NCI-H1694 (cell line): ENCODE data around the gene SAMD4B.
A peak's percentile ranks its signal among the peaks of the same experiment; 100 is the strongest.
"Not testable (repeated sequence)": the region's sequence is repeated elsewhere in the genome, so short reads cannot be mapped to it uniquely, and the experiment has no call there.

Experiments used
- DNase-seq: peaks from one replicate; lab custom pipeline; 2025; lab: John Stamatoyannopoulos, UW

SAMD4B gene, protein sequence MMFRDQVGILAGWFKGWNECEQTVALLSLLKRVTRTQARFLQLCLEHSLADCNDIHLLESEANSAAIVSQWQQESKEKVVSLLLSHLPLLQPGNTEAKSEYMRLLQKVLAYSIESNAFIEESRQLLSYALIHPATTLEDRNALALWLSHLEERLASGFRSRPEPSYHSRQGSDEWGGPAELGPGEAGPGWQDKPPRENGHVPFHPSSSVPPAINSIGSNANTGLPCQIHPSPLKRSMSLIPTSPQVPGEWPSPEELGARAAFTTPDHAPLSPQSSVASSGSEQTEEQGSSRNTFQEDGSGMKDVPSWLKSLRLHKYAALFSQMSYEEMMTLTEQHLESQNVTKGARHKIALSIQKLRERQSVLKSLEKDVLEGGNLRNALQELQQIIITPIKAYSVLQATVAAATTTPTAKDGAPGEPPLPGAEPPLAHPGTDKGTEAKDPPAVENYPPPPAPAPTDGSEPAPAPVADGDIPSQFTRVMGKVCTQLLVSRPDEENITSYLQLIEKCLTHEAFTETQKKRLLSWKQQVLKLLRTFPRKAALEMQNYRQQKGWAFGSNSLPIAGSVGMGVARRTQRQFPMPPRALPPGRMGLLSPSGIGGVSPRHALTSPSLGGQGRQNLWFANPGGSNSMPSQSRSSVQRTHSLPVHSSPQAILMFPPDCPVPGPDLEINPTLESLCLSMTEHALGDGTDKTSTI

DNA sequence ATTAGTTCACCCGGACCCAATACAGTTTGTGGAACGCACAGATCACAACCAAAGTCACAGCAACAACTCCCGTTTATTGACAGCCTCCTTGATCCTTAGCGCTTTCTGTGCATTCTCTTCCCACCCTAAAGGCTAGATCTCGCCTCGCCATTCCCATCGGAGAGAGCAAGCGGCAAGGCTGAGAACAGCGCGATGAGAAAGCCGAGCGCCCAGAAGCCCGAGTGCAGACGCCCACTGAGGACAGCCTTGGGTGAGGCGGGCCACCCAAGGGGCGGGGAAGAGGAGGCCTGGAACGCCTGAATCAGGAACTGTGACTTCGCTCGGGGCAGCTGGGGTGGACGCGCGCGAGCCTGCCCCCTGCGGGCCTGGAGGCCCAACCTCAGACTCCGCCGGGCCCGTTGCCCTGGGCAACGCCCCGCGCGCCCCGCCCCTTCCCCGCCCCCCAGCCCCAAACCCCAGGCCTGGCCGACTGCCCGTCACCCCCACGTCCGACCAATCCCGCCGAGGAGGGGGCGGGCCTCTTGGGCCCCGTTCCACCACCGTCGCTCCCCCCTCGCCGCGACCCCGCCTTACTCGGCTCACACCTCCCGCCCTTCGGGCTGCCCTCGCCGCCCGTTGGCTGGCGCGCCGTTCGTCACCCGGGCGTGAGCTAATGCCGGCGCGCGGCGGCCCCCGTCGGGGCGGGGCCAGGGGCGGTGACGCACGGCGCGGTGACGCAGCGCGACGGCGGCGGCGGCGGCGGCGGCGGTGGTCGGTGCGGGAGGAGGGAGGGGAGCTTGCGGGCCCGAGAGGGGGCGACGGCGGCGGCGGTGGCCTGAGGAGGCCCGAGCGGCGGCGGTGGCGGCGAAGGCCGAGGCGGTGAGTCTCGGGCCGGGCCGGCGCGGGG is at the start of gene SAMD4B:
Gene SAMD4B, plus strand, starts transcription at position 703 of the 886 bp plus-strand sequence. CDS start 14,473 bp downstream, outside the sequence.
- peak; percentile 97 for DNase-seq

DNA sequence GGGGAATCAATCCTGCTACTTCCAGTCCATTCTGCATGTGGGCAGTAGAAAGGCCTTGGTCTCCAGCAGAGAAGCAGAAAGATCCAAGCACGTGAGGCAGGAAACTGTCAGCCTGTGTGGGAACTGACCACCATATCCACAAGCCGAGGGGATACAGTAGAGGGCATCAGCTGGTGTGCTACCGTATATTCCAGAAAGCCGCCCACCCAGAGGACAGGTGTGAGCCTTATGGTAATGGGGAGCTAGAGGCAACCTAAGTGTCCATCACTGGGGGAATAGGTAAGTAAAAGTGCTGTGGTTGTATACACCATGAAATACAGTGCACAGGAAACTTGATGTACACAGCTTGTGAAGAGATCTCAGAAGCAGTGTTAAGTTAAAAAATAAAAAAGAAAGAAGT is 48.8 kb upstream of the SAMD4B start:
- DNase-seq, result no peak

DNA sequence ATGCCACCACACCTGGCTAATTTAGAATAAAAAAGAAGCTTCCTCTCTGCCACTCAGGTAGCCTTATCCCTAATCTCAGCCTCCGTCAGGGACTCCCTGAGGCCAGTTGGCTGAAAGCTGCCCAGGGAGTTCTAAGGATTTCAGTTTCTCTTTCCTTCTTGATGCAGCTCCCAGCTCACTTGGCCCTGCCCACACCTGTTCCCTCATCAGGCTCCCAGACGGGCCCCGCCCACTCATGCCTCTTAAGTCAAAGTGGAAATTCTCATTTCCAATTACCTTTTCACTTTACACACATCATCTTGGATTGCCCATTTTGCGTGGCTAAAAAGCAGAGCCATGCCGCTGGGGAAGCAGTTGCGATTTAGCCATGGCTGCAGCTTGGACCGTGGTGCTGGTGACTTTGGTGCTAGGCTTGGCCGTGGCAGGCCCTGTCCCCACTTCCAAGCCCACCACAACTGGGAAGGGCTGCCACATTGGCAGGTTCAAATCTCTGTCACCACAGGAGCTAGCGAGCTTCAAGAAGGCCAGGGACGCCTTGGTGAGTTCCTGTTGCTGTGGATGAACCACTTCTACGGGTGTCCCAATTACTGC is 46.1 kb upstream of the SAMD4B start, which contains the start of gene IFNL1:
Gene IFNL1, plus strand, starts transcription at position 353 of the 591 bp plus-strand sequence. Its CDS starts 15 bp downstream, at position 368.
- DNase-seq, result no peak

DNA sequence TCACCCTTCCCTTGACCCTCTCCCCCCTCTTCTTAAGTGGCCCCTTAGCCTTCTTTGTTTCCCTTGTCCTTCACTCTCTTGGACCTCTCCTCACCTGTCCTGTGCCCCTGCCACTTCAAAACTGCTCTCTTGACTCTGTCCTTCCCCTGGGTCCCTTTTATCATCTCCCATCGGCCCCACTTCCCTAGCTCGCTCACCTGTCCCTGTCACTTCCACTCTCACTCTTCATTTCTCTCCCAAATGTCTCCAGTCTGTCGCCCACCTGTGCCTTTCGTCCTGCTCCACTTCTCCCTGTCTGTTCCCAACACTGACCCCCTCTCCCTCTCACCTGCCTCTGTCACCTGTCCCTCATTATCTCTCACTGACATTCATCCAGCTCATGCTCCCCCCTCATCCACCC is 45.3 kb upstream of the SAMD4B start:
- DNase-seq, result no peak

DNA sequence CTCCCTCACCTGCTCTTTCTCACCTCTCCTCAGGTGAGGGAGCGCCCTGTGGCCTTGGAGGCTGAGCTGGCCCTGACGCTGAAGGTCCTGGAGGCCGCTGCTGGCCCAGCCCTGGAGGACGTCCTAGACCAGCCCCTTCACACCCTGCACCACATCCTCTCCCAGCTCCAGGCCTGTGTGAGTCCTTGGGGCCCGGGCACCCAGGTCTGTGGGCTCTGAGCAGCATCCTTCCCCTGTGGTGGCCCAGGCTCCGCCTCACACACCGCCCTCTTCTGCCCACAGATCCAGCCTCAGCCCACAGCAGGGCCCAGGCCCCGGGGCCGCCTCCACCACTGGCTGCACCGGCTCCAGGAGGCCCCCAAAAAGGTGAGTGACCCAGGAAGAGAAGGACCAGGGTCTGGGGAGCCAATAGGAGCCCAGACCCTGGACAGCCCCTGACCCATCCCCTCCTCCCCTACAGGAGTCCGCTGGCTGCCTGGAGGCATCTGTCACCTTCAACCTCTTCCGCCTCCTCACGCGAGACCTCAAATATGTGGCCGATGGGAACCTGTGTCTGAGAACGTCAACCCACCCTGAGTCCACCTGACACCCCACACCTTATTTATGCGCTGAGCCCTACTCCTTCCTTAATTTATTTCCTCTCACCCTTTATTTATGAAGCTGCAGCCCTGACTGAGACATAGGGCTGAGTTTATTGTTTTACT is 44.1 kb upstream of the SAMD4B start:
- no peak for DNase-seq

DNA sequence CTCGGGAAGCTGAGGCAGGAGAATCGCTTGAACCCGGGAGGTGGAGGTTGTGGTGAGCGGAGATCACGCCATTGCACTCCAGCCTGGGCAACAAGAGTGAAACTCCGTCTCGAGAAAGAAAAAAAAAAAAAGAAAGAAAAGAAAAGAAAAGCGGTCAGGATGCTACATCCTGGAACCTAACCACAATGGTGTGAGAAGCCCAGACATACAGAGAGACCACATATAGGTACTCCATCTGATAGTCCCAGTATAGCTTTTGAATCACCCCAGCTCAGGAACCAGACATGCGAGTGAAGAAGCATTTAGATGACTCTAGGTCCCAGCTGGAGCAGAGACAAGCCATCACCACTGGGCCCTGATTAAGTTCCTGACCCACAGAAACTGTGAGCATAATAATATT is 42.8 kb upstream of the SAMD4B start:
- DNase-seq, result no peak

DNA sequence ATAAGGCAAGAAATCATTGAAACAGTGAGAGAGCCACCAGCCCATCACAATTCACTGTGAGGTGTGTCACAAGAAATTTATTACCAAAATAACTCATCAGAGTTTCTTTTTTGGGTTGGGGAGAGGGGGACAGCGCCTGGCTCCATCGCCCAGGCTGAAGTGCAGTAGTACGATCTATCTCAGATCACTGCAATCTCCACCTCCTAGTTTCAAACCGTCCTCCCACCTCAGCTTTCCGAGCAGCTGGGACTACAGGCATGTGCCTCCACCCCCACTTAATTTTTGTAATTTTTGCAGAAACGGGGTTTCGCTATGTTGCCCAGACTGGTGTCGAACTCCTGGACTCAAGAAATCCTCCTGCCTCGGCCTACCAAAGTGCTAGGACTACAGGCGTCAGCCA is 42.4 kb upstream of the SAMD4B start:
- DNase-seq, result no peak

DNA sequence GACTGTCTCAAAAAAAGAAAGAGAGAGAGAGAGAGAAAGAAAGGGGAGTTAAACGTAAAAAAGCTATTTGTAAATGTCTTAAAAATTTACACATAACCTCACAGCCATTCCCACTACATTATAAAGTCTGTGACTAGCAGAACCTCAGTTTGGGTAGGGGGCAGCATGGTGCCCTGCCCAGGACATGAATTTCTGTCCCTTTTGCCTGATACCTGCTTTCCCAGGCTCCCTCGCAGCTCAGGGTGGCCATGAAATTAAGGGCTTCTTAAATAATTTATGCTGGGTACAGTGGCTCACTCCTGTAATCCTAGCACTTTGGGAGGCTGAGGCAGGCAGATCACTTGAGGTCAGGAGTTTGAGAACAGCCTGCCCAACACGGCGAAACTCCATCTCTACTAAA is 41.2 kb upstream of the SAMD4B start:
- no peak for DNase-seq

DNA sequence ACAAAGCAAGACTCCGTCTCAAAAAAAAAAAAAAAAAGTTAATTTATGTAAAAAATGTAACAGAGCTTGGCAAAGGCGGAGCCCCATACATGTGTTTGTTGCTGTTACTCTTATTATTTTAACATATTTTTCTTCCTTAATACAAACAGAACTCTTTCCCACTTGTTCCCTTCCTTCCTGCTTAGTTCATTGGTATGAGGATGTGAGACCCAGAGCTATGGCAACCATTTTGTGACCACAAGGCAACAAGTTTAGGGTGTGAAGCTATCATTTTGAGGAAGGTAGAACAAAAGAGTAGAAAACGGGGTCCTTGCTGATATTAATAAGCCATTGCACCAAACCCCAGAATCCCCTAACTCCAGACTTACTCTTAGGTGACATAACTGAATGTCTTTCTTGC is 40.7 kb upstream of the SAMD4B start:
- DNase-seq, result no peak

DNA sequence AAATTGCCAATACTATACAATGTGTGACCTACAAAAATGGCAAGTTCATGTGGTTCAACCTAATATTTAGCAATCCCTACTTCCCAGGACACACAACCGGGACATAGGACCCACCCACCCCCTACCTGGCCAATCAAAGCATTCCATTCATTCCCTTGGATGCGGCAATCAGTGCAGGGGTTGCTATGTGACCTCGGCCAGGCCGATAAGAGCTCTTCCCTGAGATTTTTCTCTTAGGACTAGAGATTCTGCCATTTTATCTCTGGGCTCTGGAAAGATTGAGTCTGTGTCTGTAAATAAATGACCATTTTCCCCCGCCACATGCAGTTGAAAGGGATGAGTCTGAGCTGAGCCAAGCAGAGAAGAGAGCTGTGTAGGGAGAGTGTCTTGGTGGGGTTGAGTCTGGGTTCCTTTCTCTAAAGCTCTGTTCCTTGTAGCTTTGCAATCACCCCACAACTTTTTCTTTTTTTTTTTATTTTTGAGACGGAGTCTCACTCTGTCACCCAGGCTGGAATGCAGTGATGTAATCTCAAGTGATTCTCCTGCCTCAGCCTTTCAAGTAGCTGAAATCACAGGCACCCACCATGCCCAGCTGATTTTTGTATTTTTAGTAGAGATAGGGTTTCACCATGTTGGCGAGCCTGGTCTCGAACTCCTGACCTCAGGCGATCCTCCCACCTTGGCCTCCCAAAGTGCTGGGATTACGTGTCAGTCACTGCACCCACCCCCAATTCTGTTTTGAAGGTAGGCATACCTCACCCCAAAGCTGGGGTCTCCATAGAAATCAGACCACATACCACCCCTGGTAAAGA is 38.6 kb upstream of the SAMD4B start:
- DNase-seq, result no peak

DNA sequence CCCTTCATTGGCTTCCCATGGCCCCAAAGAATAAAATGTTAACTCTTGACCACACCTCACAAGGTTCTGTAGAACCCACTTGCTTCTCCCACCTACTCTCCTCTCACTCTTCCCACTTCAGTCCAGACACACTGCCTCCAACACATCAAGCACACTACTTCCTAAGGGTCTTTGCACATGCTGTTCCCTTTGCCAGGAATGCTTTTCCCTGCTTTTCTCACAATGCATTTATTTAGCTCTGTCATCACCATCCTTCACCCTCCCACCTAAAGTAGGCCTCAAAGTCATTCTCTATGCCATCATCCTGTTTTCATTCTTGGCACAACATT is 38.1 kb upstream of the SAMD4B start:
- DNase-seq, result no peak

DNA sequence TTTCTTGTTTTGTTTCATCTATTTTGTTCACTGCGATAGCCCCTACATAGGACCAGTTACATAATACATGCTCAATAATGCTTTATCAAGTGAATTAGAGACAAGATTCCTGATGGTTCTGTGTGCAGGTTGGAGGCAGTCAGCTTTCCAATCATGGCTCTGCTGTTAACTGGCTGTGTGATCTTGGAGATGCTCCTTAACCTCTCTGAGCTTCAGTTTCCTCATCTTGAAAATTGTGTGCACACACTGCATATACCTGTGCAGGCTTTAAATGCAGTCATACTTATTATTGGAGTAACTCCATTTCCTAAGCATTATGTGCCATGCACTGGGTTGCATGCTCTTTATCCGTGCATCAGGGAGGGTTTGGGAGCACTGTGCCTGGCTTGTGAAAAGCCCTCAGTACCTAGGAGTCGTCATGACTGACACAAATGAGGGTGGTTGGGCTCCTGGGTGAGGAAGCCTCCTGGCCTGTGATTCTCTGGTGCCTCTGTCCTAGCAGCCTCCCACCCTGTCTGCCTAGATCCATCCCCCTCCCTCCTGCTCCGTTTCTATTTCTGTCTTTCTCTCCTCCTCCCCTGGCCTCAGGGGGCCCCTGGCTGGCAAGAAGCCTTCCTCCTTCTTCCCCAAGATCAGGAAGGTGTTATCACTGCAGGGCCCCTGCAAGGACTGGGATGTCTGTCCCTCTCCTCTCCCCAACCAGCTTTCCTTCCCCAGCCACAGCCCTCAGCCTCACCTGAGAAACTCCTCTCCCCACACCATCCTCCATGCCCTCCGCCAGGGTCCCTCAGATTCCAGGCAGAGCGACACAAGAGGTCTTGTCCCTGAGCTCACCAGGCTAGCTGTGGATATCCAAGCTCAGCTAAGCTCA is 37.3 kb upstream of the SAMD4B start:
- DNase-seq, result no peak

DNA sequence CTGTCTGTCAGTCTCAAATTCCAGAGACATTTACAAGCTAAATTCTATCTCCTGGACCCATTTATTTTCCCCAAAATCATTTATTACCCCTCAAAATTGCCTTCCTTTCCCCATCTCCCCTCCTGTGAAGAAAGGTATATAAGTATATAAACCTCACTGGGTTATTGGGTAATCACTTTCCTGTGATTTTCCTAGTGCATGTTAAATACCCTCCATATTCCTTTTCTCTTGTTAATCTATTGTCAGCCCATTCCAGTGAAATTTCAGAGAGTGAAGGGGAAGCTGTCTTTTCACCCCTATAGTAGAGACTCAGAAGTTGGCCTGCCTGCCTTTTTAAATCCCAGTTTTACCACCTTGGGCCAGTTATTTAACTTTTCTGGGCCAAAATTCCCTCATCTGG is 36.1 kb upstream of the SAMD4B start:
- DNase-seq, result no peak

DNA sequence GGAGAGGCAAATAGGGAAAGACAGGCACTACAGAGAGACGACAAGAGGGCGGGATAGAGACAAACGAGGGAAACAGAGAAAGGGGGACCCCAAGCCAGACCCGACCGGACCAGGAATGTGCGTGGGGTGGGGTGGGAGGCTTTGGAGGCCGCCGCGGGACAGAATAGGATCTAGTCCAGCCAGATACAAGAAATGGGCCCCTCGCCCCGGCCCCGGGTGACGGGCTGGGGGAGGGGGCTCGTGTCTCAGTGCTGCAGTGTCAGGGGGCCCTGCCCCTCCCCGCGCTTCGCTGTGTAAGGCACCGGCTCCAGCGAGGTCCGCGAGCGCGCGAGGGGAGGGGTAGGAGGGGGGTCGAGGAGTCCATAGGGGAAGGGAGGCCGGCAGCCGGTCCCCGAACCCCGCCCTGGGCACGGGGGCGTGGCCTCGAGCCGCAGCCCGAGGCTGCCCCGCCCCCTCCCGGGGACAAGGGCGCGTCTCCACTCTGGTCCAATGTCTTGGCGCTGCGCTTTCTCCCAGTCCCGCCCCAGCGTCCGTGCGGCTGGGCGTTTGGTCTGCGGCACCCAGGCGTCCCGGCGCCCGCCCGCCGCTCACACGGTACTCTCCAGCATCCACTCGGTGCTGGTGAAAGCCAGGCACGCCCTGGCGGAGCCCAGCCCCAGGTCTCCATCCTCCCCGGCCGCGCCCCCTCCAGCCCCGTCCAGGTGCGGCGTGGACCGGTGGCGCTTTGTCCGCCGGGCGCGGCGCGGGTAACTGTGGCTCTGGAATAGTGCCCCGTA is 35.0 kb upstream of the SAMD4B start:
- DNase-seq, result no peak

DNA sequence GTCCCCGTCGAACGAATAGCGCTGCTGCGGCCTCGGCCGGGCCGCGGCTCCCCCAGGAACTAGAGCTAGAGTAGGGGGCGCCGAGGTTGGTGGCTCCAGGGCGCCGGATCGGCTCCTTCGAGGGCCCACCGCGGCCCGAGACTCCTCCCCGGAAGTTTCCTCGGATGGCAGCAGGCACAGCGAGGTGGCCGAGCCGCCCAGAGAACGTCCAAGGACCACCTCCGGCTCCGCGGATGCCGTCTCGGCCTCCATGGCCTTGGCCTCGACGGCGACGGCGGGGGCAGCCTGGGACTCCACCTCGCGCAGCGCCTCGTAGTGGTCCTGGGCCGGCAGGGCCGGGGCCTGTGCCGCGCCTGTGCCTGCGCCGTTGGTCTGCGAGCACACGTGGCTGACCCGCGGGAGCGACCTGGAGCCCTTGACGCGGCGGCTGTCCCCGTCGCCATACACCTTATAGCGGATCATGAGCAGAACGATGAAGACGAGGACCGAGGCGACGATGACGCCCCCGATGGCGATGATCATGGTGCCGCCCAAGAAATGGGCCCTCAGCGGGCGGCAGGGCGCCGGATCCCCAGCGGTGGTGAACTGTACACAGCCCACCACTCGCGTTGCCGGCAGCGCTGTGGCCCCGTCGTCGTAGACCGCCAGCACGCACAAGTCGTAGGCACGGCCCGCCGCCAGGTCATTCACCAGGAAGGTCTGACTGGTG is 34.2 kb upstream of the SAMD4B start:
- no peak for DNase-seq

DNA sequence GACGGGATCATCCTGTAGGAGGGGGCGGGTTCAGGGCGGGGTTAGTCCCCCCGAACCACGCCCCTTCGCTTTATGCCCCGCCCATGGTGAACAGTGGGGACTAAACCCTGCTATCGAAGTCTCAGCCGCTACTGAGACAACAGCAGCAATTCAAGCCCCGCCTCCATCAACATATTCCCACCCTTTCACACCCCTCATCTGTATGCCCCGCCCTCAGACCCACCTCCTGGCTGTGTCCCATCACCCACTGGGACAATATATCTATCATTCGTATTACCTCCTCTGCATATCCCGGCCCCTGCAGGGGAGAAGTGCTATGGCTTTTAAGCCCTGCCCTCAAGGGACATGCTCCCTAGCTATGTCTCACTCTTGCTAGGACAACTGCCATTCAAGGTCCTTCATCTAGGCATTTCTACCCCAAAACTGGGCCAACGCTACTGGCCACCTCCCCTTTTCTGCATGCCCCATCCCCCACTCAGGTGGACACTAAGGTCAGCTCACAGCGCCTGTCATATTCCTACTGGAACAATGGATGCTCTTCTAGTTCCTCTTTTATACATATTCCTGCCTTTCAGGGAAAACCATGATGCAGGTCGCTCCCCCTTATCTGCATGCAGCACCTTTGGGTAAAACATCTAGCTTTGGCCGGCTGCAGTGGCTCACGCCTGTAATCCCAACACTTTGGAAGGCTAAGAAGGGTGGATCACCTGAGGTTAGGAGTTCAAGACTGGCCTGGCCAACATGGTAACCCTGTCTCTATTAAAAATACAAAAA is 33.5 kb upstream of the SAMD4B start:
- no peak for DNase-seq

DNA sequence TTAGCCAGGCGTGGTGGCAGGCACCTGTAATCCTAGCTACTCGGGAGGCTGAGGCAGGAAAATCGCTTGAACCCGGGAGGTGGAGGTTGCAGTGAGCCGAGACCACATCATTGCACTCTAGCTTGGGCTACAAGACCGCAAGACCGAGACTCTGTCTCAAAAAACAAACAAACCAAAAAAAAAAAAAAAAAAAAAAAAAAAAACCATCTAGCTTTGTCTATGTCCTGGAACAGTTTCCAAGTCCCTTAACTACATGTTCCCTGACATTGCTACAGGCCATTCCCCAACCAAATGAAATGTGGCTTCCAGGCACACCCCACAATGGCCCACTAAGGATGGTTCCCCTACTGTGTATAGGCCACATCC is 32.9 kb upstream of the SAMD4B start:
- not testable (repeated sequence) for DNase-seq
